PC-9 (cell line): ENCODE results near the gene SALL3.

Source experiments
- EZH2 ChIP-seq: fragments of 200-600 bp; sonication (generic); IDR thresholded peaks from 2 replicates; pipeline ENCODE4 v1.8.0; 2017; ENCODE audit warnings: antibody characterized with exemption, low read depth
- TF ChIP-seq, protein P1 (sequence below): fragments of 200-600 bp; sonication (generic); conservative IDR thresholded peaks from 2 replicates; pipeline ENCODE4 v1.6.1; 2017; ENCODE audit warnings: mixed run types, antibody characterized with exemption, mild to moderate bottlenecking, moderate library complexity

DNA sequence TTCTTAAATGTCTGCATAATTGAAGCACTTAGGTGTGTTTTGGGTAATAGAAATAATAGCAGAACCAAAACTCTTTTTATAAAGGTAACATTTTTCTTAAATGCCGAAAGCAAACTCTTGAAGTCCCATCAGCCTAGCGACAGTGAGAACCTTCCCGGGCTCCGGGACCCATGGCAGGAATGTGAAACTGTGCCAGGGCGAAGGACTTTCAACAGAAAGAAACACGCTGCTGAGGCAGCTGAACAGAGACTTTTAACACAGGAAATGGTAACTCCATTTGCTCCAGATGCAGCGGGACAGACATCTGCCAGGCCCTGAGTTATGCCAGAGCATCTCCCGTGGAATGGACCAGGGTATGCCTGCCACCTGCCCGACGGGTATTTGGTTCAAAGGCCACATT lies 34.3 kb downstream of the SALL3 start:
- TF ChIP-seq, protein P1, sequence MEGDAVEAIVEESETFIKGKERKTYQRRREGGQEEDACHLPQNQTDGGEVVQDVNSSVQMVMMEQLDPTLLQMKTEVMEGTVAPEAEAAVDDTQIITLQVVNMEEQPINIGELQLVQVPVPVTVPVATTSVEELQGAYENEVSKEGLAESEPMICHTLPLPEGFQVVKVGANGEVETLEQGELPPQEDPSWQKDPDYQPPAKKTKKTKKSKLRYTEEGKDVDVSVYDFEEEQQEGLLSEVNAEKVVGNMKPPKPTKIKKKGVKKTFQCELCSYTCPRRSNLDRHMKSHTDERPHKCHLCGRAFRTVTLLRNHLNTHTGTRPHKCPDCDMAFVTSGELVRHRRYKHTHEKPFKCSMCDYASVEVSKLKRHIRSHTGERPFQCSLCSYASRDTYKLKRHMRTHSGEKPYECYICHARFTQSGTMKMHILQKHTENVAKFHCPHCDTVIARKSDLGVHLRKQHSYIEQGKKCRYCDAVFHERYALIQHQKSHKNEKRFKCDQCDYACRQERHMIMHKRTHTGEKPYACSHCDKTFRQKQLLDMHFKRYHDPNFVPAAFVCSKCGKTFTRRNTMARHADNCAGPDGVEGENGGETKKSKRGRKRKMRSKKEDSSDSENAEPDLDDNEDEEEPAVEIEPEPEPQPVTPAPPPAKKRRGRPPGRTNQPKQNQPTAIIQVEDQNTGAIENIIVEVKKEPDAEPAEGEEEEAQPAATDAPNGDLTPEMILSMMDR, result no peak
- 0 out of 2 replicates have a peak, but pooled peaks have one; percentile 56 for TF ChIP-seq EZH2
